HL-60/S4 treated with phorbol 12-myristate 13-acetate at 8.2 ng/mL for 4 days and 3 days (cell line): Measurements from ENCODE around the gene NXPE3.

ENCODE experiments used
- in situ Hi-C: fragments of 300-500 bp; cut with MboI; formaldehyde crosslinking; loops from 2 replicates; pipeline ENCODE4 v1.15.0; 2022; ENCODE audit warnings: low sequenced_read_pairs

NXPE3 gene

GRCh38 chr3:101868534-101869464 lies 89.8 kb downstream of the NXPE3 start:
- in situ Hi-C loops, result no loop called here

GRCh38 chr3:101870138-101870537 lies 91.1 kb downstream of the NXPE3 start:
- in situ Hi-C loops, result no loop called here

GRCh38 chr3:101873619-101874018 lies 94.6 kb downstream of the NXPE3 start:
- in situ Hi-C loops, result no loop called here

- in situ Hi-C loops, result no loop called here
Observed at GRCh38 chr3:101876142-101876541, 97.1 kb downstream of the NXPE3 start.
